GM19324 (cell line): ENCODE data around the gene MYOZ3.

ENCODE experiments used
- ATAC-seq: cut with Tn5 transposase; IDR thresholded peaks from one replicate; pipeline ENCODE4 v1.9.1; 2021; ENCODE audit warnings: mild to moderate bottlenecking, moderate library complexity; ENCODE audit not compliant: unreplicated experiment, low FRiP score

The MYOZ3 gene, protein sequence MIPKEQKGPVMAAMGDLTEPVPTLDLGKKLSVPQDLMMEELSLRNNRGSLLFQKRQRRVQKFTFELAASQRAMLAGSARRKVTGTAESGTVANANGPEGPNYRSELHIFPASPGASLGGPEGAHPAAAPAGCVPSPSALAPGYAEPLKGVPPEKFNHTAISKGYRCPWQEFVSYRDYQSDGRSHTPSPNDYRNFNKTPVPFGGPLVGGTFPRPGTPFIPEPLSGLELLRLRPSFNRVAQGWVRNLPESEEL

DNA sequence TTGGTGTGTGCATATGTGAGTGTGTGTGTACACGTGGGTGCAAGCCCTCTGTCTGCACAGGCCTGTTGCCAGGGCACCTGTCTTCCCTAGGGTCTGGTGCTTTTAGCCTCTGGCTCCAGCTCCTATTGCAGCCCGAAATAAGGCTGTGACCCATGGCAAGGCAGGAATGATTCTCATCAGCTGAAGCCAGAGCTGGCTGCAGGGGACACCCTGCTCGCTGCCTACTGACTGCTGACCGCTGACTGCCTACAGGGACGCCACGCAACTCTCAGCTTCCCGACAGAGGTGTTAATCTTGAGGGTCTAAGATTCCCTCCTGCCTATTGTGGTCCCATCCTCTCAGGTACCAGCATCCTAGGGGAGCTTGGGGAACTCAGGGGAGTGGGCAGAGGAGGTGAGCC lies at the start of gene MYOZ3:
TSS of gene MYOZ3 (plus strand) at position 166 of the 400 bp plus-strand sequence. CDS start 1,691 bp downstream, outside the sequence.
- ATAC-seq = no peak

DNA sequence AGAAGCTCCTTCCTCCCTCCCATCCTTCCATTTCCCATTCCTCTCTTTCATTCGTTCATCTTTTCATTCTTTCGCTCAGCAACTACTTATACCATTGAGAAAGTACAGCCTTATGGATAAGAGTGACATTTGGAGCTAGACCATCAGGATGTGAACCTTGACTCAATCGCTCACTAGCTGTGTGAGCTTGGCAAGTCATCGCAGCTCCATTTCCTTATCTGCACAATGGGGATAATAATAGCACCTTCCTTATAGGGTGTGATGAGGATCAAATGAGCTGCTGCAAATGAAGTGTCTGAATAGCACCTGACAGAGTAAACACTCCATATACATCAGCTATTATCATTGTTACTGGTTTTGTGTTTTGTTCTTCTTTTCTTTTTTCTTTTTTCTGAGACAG lies 48.6 kb upstream of the MYOZ3 start:
- ATAC-seq = no peak

DNA sequence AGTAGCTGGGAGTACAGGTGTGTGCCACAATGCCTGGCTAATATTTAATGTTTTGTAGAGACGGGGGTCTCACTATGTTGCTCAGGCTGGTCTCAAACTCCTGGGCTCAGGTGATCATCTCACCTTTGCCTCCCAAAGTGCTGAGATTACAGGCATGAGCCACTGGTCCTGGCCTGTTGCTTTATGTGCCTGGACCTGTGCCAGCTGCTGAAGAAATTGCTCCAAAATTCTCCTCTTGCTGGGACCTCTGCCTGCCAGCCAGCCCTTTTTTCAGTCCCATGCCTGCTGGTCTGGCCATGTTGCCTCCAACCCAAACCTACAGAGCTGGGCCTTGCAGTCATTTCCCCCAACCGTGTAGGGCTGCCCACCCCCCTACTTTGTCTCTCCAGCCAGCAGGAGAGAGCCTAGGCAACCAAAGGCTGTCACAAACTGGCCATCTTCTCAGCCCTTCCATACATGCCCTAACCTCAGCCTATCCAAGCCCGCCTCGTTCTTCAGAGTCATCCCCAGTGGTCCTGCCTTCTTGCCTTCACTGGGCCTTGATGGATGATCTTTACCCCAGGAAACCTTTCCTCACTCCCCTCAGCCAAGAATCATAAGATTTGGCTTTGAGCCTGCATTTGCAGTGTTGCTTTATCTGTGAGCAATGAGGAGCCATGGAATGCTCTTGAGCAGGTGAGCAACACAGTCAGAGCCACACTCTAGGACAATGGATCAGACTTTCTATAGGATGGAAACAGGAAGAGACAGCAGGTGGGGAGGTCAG lies 48.0 kb upstream of the MYOZ3 start:
- ATAC-seq = no peak

DNA sequence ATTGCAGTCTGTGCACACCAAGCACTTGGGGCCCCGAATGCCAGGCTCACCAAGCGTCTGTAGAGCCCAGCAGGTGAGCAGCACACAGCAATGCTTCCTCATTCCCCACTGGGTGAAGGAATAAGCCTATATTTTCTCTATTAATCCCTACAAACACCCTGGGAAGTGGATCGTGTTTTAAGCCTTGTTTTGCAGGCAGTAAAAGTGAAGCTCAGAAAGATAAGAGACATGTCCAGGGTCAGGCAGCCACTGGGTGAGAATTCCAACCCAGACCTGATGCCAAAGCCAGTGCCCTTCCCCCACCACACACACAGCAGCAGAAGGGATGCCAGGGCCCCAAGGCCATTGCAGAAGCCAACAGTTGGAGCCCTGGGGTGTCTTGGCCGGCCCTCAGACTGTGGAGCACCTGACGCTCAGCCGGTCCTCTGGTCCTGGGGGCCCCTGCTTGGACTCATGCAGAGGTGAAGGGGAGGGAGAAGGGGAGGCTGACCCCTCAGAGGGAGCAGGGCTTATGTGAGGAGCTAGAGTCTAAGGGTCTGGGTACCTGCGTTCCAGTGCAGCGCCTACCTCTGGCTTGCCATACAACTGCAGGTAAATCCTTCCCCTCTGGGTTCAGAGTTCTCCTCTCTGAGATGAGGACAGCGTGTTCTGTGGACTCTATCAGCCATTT lies 46.9 kb upstream of the MYOZ3 start:
- no peak for ATAC-seq

DNA sequence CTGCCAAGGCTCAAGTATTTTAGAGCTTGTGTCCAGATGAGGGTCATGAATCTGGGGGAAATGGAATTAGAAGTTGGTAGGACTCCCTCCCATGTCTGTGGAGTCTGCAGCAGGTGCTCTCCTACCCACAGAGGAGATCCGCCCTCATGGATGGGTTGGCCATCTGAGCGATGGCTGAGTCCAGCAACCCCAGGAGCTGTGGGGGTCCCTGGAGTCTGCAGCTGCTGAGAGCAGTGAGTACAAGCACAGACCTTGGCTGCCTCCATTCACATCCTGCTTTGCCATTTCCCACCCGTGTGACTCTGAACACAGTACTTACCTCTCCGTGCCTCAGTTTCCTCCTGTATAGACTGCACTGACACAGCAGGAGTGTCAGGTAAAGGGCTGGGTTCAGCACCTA lies 46.4 kb upstream of the MYOZ3 start:
- ATAC-seq = no peak

DNA sequence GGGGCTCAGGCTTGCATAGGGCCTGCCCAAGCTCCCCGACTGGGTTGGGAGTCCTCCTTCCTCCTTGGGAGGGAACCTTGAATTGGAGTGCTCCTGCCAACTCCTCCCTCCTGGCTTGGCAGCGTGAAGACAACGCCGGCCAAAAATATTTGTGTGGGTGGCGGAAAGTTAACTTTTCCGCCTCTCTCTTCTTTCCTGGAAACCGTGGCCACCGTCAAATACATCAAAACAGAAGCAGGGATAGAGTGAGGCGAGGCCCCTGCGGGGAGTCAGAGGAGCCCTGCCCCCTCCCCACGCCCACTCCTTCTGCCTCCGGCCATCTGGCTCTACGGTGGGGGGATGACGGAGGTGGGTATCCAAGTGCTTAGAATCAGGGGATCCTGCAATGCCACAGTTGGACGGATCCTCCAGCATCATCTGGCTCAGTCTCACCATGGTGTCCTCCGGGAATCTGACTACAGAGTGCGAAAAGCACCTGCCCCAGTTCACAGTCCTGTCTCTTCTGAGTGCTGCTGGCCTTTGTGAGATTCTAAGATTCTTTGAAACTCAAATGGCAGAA lies 45.8 kb upstream of the MYOZ3 start:
- ATAC-seq = no peak

DNA sequence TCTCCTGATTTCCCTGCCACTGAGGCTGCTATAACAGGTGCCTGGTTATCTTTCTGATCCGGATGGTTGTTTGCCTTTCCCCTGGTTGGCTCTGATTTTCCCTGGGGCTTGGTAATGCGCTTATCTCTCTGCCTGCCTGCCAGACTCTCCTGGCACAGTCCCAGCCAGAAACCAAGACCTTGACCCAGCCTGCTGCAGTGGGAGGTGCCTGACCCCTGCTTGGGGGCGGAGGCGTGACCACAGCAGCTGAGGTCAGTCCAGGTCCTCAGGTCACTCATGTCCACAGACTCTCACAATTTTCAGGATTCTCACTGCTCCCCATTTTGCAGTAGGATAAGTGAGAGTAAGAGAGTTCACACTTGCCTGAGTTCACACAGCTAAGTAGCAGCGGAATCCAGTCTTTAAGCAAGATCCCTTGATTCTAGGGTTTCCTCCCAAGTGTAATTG lies 45.0 kb upstream of the MYOZ3 start:
- no peak for ATAC-seq

DNA sequence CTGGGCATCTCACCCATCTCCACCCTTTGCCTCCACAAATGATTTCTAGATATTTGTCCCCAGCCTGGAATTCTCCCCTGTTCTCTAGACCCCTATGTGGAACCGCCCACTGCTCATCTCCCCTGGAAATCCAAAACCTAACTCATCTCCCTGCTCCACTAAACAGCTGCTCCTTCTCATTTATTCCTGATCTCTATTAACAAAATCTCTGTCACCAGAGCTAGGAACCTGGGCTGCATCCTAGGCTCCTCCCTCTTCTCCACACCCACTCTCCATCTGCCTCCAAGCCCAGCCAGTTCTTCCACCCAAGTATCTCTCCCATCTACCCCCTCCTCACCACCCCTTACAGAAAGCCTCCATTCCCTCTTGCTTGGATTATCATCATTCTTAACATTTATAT lies 44.5 kb upstream of the MYOZ3 start:
- no peak for ATAC-seq

DNA sequence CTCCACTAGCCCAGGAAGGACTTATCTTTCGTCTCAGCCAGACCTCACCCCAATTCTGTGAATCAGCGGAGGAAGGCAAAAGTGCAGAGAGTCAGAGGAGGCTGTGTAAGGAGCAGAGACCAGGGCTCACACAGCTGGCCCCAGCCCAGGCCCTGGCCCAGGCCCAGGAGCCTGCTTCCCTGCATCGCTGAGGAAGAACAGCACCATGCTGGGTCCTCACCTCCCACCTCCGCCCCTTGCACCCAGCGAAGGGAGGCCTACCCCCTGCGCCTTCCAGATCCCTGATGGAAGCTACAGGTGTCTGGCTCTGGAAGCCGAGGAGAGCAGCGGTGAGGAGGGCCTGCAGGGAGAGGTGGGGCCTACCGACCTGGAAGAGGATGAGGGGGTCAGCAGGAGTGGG lies 42.9 kb upstream of the MYOZ3 start:
- ATAC-seq = no peak

DNA sequence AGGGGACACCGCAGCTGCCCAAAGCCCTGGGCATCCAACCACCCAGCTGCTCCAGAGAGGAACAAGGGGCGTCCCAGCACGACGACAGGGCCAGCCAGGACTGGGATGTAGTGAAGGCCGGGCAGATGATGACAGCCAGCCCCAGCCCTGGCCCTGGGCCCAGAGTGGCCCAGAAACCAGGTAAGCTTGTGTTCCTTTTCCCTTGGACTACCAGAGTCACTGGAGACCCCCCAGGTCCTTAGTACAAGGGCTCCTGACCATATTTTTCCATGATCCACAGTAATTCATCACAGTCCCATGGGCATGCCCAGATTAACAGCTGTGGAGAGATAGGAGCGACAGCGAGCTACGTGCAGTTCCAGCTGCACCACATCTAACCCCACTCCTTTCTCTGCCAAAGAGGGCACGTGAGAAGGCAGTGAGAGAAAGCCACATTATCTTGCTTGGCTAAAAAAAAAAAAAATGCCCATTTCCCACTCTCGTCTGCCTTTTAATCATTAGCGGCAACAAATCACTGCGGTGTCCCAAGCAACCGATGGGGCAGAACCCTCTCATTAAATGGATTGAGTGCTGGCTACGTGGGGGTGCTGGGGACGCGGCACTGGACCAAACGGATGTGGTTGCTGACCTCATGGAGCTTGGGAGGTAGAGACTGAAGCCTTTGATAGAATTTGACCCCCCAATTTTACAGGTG lies 42.3 kb upstream of the MYOZ3 start:
- no peak for ATAC-seq

DNA sequence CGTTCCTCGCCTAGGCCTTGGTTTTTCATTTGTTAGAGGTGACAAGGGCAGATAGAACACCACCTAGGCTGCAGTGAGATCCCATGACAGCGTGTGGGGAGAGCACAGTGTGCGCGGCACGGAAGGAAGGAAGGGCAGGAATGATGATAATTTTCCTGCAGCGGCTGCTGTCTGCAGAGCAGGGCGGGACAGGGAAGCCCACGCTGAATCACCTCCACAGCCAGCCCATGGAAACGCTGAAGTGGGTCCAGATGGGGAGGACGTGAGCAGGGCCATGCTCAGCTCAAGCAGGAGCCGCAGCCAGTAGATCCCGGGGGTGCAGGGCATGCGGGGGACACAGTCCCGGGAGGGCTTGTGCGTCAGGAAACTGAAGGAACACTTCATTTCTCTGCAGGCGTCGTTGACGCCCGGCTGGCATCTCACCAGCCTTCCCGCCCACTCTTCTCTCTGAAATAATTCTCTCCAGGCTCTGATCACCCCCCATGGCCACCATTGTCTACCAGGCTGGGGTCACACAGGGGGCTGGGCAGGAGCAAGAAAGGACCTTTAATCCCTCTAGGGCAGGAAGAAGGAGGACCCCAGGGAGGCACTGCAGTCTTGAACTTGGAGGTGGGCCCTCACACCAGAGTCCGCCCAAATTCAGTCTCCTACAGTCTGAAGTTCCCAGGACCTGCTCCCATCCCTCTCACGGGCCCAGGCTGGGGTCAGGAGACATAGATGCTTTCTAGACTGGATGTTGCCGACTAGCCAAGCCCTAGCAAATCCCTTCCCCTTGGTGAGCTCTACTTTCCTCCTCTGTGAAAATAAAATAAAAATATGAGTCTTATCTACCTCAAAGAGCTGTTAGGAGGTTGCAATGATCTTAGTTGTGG lies 41.5 kb upstream of the MYOZ3 start:
- no peak for ATAC-seq

DNA sequence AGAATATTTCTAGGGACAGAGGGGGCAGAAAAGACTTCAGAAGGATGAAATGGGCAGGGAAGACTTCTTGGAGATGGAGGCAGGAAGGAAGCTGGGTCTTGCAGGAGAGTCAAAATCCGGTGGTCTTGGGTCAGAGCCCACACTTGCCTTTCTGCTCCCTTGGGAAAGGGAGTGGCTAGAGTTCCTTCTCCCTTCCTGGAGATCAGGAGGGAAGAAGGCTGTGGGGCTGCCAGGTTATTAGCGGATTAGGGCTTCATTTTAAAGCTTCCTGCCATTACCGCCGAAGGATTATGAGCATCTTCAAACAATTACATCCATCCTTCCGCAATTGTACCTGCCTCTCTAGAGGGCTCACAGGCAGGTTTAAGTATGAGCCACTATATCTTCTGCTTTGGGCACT lies 39.8 kb upstream of the MYOZ3 start:
- no peak for ATAC-seq

DNA sequence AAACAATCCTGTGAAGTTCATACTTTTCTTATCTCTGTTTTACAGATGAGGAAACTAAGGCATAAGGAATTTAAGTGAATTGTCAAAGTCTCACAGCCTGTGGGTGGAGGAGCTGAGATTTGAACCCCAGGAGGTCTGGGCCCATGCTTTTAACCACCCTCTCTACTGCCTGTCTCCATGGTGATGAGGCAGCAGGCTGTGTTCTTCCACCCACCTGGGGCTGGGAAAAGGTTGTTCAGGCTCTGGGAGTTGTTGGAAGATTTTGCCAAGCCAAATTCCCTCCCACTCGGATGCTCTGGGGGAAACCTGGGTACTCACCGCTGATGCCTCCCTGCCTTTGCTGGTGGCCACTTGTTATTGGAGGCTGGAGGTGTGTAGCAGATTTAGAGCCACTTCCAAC lies 38.9 kb upstream of the MYOZ3 start:
- ATAC-seq = no peak

DNA sequence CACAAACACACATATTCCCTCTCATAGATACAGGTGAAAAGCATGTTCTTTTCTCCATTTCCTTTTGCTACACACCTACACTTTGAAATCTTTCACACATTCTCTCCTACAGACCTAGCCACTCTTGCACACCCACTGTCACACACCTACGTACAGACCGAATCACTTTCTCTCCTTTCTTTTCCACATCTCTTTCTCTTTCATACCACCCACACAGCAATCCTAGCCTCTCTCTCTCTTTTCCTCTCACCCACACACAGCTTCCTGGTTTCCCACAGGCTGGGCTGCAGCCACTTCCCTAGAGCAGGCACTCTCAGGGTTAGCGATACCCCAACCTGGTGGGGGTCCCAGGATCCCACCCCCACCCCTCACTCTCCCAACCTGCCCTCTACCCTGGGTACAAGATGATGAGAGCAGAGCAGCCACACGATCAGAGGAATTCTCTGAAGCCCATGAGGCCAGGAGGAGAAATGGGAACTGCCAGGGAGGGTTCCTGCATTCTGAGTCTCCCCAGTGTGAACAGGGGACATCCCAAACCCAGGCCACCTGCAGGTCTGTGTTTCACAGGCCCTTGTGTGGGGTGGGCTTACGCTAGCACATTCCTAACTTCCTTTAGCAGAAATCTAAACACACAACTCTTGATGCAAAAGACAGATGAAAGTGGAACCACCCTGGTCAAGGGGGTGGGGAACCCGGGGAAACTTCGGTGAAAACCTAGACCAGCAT lies 37.7 kb upstream of the MYOZ3 start:
- no peak for ATAC-seq

DNA sequence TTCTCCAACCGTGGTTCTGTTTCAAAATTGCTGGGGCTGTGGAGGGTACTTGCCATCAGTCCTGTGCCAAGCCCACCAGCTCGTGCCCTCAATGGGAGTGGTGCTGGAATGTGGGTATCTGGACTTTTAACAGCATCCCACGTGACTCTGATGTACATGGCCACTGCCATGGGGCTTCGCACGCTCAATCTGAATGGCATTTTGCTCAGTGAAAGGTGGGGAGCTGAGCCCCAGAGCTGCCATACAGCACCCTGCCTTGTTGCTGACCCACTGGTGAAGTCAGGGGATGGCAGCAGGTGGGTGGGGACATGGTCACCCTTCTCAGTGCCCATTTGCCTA lies 37.2 kb upstream of the MYOZ3 start:
- no peak for ATAC-seq

DNA sequence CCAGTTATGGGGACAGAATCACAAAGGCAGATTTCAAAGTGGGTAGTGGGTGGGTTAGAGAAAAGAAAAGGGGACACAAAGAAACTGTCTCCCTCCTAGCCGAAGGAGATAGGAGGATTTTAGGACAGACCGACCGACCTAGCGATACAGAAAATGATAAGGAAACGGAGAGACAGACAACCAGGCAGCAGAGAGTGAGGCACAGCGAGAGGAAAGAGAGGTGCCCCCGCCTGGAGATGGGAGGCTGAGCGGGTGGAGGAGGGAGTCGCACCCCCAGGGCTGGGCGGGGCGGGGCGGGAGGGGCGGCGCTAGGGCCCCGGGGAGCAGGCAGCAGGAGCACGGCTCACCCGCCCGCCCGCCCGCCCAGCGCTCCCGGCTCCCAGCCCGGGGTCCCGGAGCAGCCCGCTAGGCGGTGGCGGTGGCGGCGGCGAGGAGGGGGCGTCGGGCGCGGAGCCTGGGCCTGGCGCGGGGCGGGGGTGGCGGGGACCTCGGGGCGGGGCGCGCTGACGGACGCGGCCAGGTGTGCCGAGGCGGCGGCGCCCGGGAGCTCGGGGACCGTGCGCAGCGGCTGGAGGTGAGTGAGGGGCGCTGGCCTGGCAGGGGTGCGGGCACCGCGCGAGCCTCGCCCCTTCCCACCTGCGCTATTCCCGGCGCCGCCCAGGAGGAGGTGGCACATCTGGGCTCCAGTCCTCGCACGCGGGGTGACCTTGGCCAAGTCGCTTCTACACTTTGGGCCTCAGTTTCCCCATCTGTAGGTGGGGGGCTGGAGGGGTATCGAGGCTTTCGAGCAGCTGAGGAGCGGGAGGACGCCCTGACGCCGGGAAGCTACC lies 36.5 kb upstream of the MYOZ3 start:
- no peak for ATAC-seq

DNA sequence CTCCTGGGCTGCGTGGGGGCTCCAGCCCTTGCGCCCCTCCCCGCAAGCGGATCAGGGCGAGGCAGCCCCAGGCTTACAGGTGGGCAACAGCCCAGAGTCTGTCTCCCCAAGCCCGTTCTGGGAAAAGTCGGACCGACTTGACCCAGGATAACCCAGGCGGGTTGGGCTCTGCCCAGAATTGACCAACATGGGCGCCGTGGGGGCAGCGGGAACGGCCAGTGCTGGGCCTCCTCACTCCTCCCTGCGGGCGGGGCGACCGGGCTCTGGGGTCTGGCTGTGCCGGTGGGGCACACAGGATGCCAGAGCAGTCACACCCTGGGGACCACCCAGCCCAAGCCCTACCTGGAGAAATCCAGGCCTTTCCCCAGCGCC lies 35.9 kb upstream of the MYOZ3 start:
- no peak for ATAC-seq
